ENCODE data around the gene RPS16.

DNA sequence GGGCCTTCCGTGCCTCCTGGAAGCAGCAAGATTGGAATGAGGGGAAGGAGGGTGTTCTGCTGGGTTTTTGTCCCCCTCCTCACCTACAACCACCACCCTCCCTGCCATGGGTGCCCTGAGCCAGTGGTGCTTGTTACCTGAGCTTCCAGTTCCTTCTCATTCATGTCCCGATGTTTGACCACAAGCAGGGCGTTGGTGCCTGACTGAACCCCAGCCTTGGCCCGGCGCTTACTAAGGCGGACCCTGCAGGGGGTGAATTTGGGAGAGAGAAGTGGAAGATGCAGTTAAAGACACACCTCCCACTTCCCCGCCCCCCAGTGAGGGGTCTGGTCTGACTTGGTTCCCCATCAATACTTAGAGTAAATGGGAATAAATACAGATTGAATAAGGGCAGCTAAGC is 49.2 kb downstream of the RPS16 start:
- TF ChIP-seq, protein P1, sequence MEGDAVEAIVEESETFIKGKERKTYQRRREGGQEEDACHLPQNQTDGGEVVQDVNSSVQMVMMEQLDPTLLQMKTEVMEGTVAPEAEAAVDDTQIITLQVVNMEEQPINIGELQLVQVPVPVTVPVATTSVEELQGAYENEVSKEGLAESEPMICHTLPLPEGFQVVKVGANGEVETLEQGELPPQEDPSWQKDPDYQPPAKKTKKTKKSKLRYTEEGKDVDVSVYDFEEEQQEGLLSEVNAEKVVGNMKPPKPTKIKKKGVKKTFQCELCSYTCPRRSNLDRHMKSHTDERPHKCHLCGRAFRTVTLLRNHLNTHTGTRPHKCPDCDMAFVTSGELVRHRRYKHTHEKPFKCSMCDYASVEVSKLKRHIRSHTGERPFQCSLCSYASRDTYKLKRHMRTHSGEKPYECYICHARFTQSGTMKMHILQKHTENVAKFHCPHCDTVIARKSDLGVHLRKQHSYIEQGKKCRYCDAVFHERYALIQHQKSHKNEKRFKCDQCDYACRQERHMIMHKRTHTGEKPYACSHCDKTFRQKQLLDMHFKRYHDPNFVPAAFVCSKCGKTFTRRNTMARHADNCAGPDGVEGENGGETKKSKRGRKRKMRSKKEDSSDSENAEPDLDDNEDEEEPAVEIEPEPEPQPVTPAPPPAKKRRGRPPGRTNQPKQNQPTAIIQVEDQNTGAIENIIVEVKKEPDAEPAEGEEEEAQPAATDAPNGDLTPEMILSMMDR (IDR thresholded peaks at IDR 0.05), result no peak
- TF ChIP-seq ZFX (IDR thresholded peaks at IDR 0.05; ENCODE audit: borderline replicate concordance), result no peak
